GM18498 (cell line): ENCODE results near the gene CBARP.
"Not testable (repeated sequence)": the region's sequence is repeated elsewhere in the genome, so short reads cannot be mapped to it uniquely, and the experiment has no call there.

Experiments
- ATAC-seq: cut with Tn5 transposase; IDR thresholded peaks from one replicate; pipeline ENCODE4 v1.9.1; 2021; ENCODE audit warnings: mild to moderate bottlenecking, moderate library complexity; ENCODE audit not compliant: unreplicated experiment

The CBARP gene

DNA sequence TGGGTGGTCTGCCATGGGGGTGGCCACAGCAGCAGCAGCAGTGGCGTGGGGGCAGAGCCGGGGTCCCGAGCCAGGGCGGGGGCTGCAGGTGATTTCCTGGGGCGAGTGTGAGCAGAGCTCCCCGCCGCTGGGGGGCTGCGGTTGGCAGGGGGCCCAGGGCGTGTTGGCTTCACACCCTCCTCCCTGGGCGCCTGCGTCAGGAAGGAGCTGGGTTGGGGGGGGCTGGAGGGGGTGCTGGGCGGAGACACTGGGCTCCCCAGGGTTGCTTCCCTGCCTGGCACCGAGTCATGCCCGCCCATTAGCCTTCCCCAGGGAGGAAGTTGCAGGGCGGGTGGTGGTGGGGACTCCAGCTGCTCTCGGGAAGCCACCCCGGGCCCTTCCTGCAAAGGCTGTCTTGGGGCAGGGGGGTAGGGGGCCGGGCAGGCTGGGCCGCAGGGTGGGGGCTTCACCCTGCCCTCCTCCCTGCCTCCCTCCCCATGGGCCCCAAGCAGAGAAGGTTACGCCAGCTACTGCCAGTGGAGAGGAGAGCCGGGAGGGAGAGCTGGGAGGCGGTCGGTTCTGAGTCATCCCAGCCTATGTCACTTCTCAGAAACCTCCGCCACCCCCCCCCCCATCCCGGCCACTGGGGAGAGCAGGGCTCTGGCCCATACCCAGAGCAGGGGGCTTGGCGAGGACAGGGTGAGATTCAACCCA lies 15.2 kb upstream of the CBARP start:
- ATAC-seq, result no peak

GRCh38 chr19:1252221-1252820 lies 14.5 kb upstream of the CBARP start:
- no peak for ATAC-seq

GRCh38 chr19:1251330-1252220 lies 13.8 kb upstream of the CBARP start:
- ATAC-seq, result no peak

GRCh38 chr19:1250437-1251260 lies 12.8 kb upstream of the CBARP start:
- no peak for ATAC-seq

GRCh38 chr19:1249990-1250436 lies 12.2 kb upstream of the CBARP start:
- peak; percentile 0 for ATAC-seq

GRCh38 chr19:1249298-1249989 lies 11.6 kb upstream of the CBARP start:
- ATAC-seq, result peak; percentile 47

DNA sequence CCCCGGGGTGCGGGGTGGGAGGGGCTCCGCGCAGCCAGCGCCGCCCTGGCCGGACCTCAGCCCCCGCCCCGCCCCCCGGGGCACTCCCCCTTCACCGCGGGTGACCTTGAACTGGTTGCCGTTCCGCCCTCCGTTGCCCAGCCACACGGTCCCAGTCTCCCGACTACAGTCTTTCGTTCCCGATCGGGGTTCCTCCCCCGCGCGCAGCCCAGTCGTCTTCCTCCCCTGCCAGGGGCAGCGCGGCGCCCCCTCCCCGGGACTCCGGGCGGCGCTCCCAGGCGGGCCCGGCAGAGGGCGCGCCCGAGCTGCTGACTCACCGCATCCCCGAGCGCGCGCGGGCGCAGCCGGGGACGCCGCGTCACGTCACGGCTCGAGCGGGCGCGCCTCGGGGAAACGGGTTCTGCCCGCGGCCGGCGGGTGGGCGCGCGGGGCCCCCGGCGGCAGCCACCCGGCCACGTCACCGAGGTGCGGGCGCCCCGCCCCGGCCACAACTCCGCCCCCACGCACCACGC lies 11.0 kb upstream of the CBARP start:
- ATAC-seq, result peak; percentile 31

DNA sequence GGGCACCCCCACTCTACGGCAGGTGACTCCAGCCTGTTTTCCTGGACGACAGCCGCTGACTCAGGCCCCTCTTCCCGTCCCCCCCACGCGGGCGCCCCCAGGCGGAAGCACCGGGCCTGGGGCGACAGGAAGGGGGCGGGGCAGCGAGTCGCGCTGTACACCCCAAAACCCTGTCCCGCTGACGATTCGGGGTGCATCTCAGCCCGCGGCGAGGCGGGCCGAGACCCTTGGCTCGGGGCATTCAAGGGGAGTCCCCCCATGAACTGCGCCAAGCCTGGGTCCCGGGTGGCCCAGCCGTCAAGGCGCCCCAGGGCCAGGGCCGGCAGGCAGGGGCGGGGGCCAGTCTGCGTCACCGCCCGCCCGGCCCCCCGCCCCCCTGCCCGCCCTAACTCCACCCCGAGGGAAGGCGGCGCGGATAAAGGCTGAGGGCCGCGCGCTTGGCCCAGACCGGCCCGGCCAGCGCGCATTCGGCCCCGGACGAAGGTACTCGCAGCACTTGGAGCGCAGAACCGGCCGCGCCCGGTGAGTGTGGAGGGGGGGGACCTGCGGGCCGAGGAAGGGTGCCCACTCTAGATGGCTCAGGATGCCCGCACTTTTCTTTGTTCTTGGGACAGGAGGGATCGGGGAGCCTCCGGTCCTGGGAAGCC lies 10.5 kb upstream of the CBARP start, which contains the start of gene MIDN:
Gene MIDN (plus strand): TSS at position 445 of the 647 bp plus-strand sequence. CDS start 1,714 bp downstream, outside the sequence.
- peak; percentile 14 for ATAC-seq

DNA sequence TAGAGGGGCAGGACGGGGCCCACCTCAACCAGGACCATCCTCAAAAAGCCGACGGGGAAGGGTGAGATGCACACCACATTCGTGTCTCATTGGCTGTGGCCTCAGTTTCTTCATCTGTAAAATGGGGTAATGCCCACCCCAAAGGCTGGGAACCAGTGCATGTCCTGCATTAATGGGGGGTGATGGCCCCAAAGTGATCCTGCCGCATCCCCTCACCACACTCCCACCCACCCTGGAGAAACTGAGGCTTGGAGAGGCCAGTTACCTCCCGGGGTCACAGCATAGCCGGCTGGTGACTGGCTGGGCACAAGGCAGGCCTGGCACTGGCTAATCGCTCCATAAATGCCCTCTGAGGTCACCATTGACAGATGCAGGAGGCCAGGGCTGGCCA lies 9.9 kb upstream of the CBARP start:
- ATAC-seq, result no peak

DNA sequence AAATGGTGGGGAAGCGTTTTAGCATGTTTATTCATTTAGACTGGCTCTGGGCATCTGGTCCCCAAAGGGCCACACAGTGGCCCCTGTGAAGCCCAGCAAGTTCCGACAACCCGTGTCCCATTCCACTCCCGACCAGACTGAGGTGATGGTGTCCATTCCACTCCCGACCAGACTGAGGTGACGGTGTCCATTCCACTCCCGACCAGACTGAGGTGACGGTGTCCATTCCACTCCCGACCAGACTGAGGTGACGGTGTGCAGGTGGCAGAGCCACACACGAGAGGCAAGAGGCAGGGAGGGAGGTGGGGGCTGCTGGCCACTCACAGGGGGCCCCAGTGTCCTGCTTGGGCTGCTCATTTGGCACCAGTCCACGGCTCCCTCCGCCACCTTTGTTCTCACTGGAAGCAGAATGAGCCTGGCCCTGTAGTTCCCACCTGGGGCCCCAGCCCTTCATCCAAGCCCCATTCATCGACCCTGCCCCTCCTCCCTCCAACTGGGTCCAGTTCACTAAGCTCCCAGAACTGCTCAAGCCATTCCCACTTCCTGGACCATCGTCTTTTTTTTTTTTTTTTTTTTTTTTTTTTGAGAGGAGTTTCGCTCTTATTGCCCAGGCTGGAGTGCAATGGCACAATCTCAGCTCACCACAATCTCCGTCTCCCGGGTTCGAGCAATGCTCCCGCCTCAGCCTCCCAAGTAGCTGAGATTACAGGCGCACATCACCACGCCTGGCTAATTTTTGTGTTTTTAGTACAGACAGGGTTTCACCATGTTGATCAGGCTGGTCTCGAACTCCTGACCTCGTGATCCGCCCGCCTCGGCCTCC lies 8.7 kb upstream of the CBARP start:
- ATAC-seq, result not testable (repeated sequence)

GRCh38 chr19:1245494-1246264 lies 7.9 kb upstream of the CBARP start:
- ATAC-seq, result no peak

GRCh38 chr19:1244693-1245451 lies 7.1 kb upstream of the CBARP start:
- no peak for ATAC-seq

DNA sequence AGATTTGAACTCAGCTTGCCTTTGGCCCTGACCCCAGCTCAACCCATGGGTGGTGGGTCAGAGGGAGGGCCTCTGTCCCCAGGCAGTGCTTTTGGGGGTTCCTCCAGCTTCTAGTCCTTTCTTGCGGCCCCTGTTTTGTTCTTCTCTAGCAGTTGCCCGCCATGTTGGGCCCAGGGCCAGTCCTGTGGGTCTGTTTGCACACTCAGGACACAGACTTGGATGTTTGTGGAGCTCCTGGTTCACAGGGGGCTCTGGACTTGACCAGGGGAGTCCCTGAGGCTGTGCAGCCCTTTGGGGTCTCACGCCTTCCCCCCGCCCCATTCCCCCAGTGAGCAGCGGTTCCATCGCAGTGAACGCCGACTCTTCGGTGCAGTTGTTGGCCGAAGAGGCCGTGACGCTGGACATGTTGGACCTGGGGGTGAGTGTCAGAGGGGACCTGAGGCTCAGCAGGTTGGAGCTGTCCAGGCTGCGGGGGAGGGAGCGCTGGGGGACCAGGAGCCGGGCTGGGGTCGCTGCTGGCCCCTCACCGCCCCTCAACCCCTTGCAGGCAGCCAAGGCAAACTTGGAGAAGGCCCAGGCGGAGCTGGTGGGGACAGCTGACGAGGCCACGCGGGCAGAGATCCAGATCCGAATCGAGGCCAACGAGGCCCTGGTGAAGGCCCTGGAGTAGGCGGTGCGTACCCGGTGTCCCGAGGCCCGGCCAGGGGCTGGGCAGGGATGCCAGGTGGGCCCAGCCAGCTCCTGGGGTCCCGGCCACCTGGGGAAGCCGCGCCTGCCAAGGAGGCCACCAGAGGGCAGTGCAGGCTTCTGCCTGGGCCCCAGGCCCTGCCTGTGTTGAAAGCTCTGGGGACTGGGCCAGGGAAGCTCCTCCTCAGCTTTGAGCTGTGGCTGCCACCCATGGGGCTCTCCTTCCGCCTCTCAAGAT lies 6.2 kb upstream of the CBARP start:
- no peak for ATAC-seq

GRCh38 chr19:1241417-1242095 lies 3.8 kb upstream of the CBARP start, which contains the start of gene ATP5F1D:
TSS of gene ATP5F1D (plus strand) at chr19:1241751. CDS start at chr19:1241851, 100 bp downstream.
- peak; percentile 53 for ATAC-seq

- no peak for ATAC-seq
Observed at GRCh38 chr19:1240925-1241324, 3.1 kb upstream of the CBARP start.
